H1 (cell line): ENCODE results near the gene LRRC45. TPM values are rescaled to one million over a fixed set of nuclear protein-coding genes. Genes with fewer than 3 reads are reported as not detected.

ENCODE experiments used
- CTCF ChIA-PET: fragments of 300-600 bp; sonication (Branson Sonifier 250); formaldehyde crosslinking; loops from one replicate; lab custom pipeline; 2021; ENCODE audit not compliant: partially characterized antibody; lab: Charles Lee
- POLR2A ChIA-PET: fragments of 300-600 bp; sonication (Branson Sonifier 250); formaldehyde crosslinking; loops from one replicate; lab custom pipeline; 2021; ENCODE audit warnings: inconsistent platforms; ENCODE audit not compliant: partially characterized antibody; lab: Charles Lee
- DNase-seq, 2 experiments: peaks; one replicate each; pipeline versions ENCODE4 v3.0.0 to v3.0.0-alpha.2; 2010 to 2022; ENCODE audit warnings: low spot score in 2 of 2, low read depth in 1 of 2, mixed read lengths in 1 of 2
- FAIRE-seq: peaks from 2 replicates; lab custom pipeline; 2011; peaks lifted over from hg19 to GRCh38; lab: Jason Lieb, UNC
- H2AFZ ChIP-seq: 2 replicates; pipeline ENCODE4 v1.8.1; 2012; ENCODE audit warnings: low read length, inconsistent platforms
- H2AK5ac ChIP-seq: 2 replicates; pipeline ENCODE4 v1.6.1; 2013; ENCODE audit warnings: low read depth, low read length
- H2BK120ac ChIP-seq: replicated peaks from 2 replicates; pipeline ENCODE3; 2013; ENCODE audit warnings: low read depth, low read length, inconsistent platforms
- H2BK12ac ChIP-seq: 2 replicates; pipeline ENCODE4 v1.6.1; 2013; ENCODE audit warnings: low read depth, low read length
- H2BK15ac ChIP-seq: 2 replicates; pipeline ENCODE4 v1.6.1; 2013; ENCODE audit warnings: low read length
- H2BK20ac ChIP-seq: 2 replicates; pipeline ENCODE4 v1.6.1; 2013; ENCODE audit warnings: low read length
- H2BK5ac ChIP-seq: 2 replicates; pipeline ENCODE4 v1.6.1; 2013; ENCODE audit warnings: low read depth, low read length
- H3K14ac ChIP-seq: 2 replicates; pipeline ENCODE4 v1.6.1; 2013; ENCODE audit warnings: inconsistent platforms; ENCODE audit not compliant: insufficient read length
- H3K18ac ChIP-seq: 2 replicates; pipeline ENCODE4 v1.6.1; 2013; ENCODE audit warnings: low read length; ENCODE audit errors: extremely low read depth
- H3K23ac ChIP-seq: 2 replicates; pipeline ENCODE4 v1.6.1; 2013; ENCODE audit warnings: inconsistent platforms; ENCODE audit not compliant: insufficient read length
- H3K23me2 ChIP-seq: 2 replicates; pipeline ENCODE4 v1.6.1; 2013; ENCODE audit warnings: low read depth, low read length
- H3K27ac ChIP-seq: 2 replicates; pipeline ENCODE4 v1.6.1; 2011; ENCODE audit warnings: low read depth, low read length, inconsistent platforms
- H3K27me3 ChIP-seq, 4 experiments: replicated peaks in 1 of 4; 1 replicate in 1 of 4; 2 replicates in 3 of 4; pipeline versions ENCODE4 v1.6.1 to v1.8.1; 2011 to 2013; ENCODE audit warnings: low read length in 3 of 4, mild to moderate bottlenecking in 3 of 4, inconsistent platforms in 2 of 4, mixed read lengths in 2 of 4, moderate library complexity in 1 of 4; ENCODE audit not compliant: control insufficient read depth in 3 of 4, insufficient read depth in 3 of 4; ENCODE audit errors: extremely low read depth in 1 of 4
- H3K36me3 ChIP-seq, 4 experiments: 2 replicates each; pipeline versions ENCODE4 v1.6.1 to v1.8.1; 2011 to 2013; ENCODE audit warnings: mild to moderate bottlenecking in 4 of 4, low read length in 3 of 4, moderate library complexity in 2 of 4, control low read depth in 1 of 4, inconsistent platforms in 1 of 4; ENCODE audit not compliant: insufficient read depth in 4 of 4, control insufficient read depth in 2 of 4
- H3K4ac ChIP-seq: replicated peaks from 2 replicates; pipeline ENCODE3; 2013; ENCODE audit warnings: low read length, low read depth, mixed read lengths, inconsistent platforms; ENCODE audit not compliant: insufficient read length
- H3K4me1 ChIP-seq, 4 experiments: replicated peaks in 1 of 4; 1 replicate in 1 of 4; 2 replicates in 3 of 4; pipeline versions ENCODE4 v1.6.1 to v1.8.1; 2011 to 2013; ENCODE audit warnings: low read length in 3 of 4, inconsistent platforms in 2 of 4, mixed read lengths in 1 of 4; ENCODE audit not compliant: insufficient read depth in 4 of 4, control insufficient read depth in 3 of 4
- H3K4me2 ChIP-seq, 2 experiments: 2 replicates each; pipeline versions ENCODE4 v1.6.1 to v1.8.1; 2011 to 2013; ENCODE audit warnings: low read depth in 2 of 2, low read length in 2 of 2, control low read depth in 1 of 2, inconsistent platforms in 1 of 2, mild to moderate bottlenecking in 1 of 2; ENCODE audit not compliant: insufficient read depth in 1 of 2
- H3K4me3 ChIP-seq, 4 experiments: fragments of 200-600, 300-600 bp in 1 of 4; sonication (generic), shearing (Covaris generic), sonication (Bioruptor Twin) in 1 of 4; 2 replicates each; pipeline versions ENCODE4 v1.5.1 to v1.8.1; 2011 to 2016; ENCODE audit warnings: low read length in 4 of 4, low read depth in 3 of 4, control low read depth in 2 of 4, inconsistent platforms in 2 of 4, mild to moderate bottlenecking in 2 of 4, mixed read lengths in 1 of 4, moderate library complexity in 1 of 4; ENCODE audit not compliant: insufficient read depth in 2 of 4; ENCODE audit errors: extremely low read depth in 1 of 4
- H3K56ac ChIP-seq: replicated peaks from 2 replicates; pipeline ENCODE3; 2013; ENCODE audit warnings: low read depth, mild to moderate bottlenecking, mixed read lengths, low read length, inconsistent platforms; ENCODE audit not compliant: insufficient read length
- H3K79me1 ChIP-seq: 2 replicates; pipeline ENCODE4 v1.6.1; 2013; ENCODE audit warnings: low read depth, low read length, control low read depth
- H3K79me2 ChIP-seq, 2 experiments: 2 replicates each; pipeline versions ENCODE4 v1.6.1 to v1.8.1; 2012 to 2013; ENCODE audit warnings: low read length in 2 of 2, mild to moderate bottlenecking in 2 of 2, inconsistent platforms in 1 of 2; ENCODE audit not compliant: insufficient read depth in 2 of 2, control insufficient read depth in 1 of 2
- H3K9ac ChIP-seq, 4 experiments: replicated peaks in 1 of 4; 1 replicate in 1 of 4; 2 replicates in 3 of 4; pipeline versions ENCODE4 v1.6.1 to v1.8.1; 2011 to 2013; ENCODE audit warnings: low read depth in 3 of 4, low read length in 3 of 4, control low read depth in 2 of 4, mild to moderate bottlenecking in 2 of 4, moderate library complexity in 2 of 4, inconsistent platforms in 1 of 4; ENCODE audit errors: extremely low read depth in 1 of 4
- H3K9me3 ChIP-seq, 2 experiments: 2 replicates each; pipeline versions ENCODE4 v1.6.1 to v1.8.1; 2012 to 2013; ENCODE audit warnings: mild to moderate bottlenecking in 2 of 2, moderate library complexity in 2 of 2, control low read depth in 1 of 2, inconsistent platforms in 1 of 2, low read depth in 1 of 2, low read length in 1 of 2, mixed read lengths in 1 of 2; ENCODE audit not compliant: insufficient read depth in 2 of 2
- H4K20me1 ChIP-seq, 2 experiments: replicated peaks in 1 of 2; 2 replicates each; pipeline versions ENCODE3 to v1.8.1; 2011 to 2013; ENCODE audit warnings: inconsistent platforms in 2 of 2, low read length in 2 of 2, mild to moderate bottlenecking in 1 of 2; ENCODE audit not compliant: insufficient read depth in 2 of 2, control insufficient read depth in 1 of 2
- H4K5ac ChIP-seq: 2 replicates; pipeline ENCODE4 v1.6.1; 2013; ENCODE audit warnings: low read length, low read depth, mixed read lengths, inconsistent platforms; ENCODE audit not compliant: insufficient read length
- H4K8ac ChIP-seq: 2 replicates; pipeline ENCODE4 v1.8.0; 2013; ENCODE audit warnings: mild to moderate bottlenecking, moderate library complexity, low read length, inconsistent platforms; ENCODE audit not compliant: insufficient read depth; ENCODE audit errors: extremely low read depth
- H4K91ac ChIP-seq: replicated peaks from 2 replicates; pipeline ENCODE3; 2013; ENCODE audit warnings: low read length, mixed read lengths, inconsistent platforms; ENCODE audit not compliant: insufficient read length
- CHD2 ChIP-seq: IDR thresholded peaks from 2 replicates; pipeline ENCODE4 v1.6.1; 2012; ENCODE audit warnings: low read length, improper control_type of control experiment
- JUN ChIP-seq: IDR thresholded peaks from 2 replicates; pipeline ENCODE4 v1.6.1; 2011; ENCODE audit warnings: low read depth, mild to moderate bottlenecking, improper control_type of control experiment, low read length
- KDM1A ChIP-seq: fragments of 200-600, 300-600 bp; sonication (generic); IDR thresholded peaks from 2 replicates; pipeline ENCODE4 v1.7.1; 2016; ENCODE audit warnings: mild to moderate bottlenecking, low read length, borderline replicate concordance
- POLR2A ChIP-seq, 2 experiments: IDR thresholded peaks; 1 replicate in 1 of 2; 2 replicates in 1 of 2; pipeline ENCODE4 v1.6.1; 2011; ENCODE audit warnings: low read depth in 2 of 2, low read length in 2 of 2, mild to moderate bottlenecking in 2 of 2; ENCODE audit errors: control extremely low read depth in 1 of 2
- SIX5 ChIP-seq: IDR thresholded peaks from 2 replicates; pipeline ENCODE4 v1.6.1; 2011; ENCODE audit warnings: mild to moderate bottlenecking, low read depth, low read length
- WGBS, 2 experiments: shearing (Covaris generic) in 1 of 2; methylation state at CpG; one replicate each; pipeline versions ENCODE4 v1.1.6 to v1.1.7; 2013 to 2015; ENCODE audit warnings: low lambda C conversion rate in 2 of 2, mixed read lengths in 2 of 2, inconsistent platforms in 1 of 2, low coverage in 1 of 2, missing lambda C conversion rate in 1 of 2; ENCODE audit not compliant: insufficient replicate concordance in 2 of 2, insufficient coverage in 1 of 2, insufficient read length in 1 of 2; ENCODE audit errors: extremely low coverage in 1 of 2, missing lambda C conversion rate in 1 of 2; 5-methylcytosine and 5-hydroxymethylcytosine counted together
- polyA plus RNA-seq, 7 experiments: library from polyadenylated mRNA; depleted of rRNA in 3 of 7; stranded (reverse) in 5 of 7; unstranded in 2 of 7; fragments of >200 nt in 5 of 7; fragments of 200-250 nt in 2 of 7; gene quantifications; 1 replicate in 5 of 7; 2 replicates in 1 of 7; 4 replicates in 1 of 7; pipeline versions ENCODE4 v1.2.1 to v1.2.3, GENCODE V29; 2011 to 2013; ENCODE audit warnings: missing spikeins in 2 of 7, mixed read lengths in 2 of 7
- total RNA-seq: library from RNA; stranded (reverse); fragmentation: NEBNext Ultra II Directional; extraction: Animal tissue kit (Norgen Biotek cat#: 25700); gene quantifications from 2 replicates; pipeline ENCODE4 v1.2.1, GENCODE V29; 2021

Gene LRRC45
- total and polyA plus RNA-seq, 2 of the 8 experiments (the other 6 are each of a cell fraction or from before 2014, with no cell fraction given): 11.5 to 29.0 TPM

GRCh38 chr17:82079001-82079677 lies 56.0 kb downstream of the LRRC45 start:
- Histone ChIP-seq H4K8ac (no peak overlapping the region), H3K23ac (no peak overlapping the region), H4K91ac (no peak overlapping the region), H3K4me1 (no peaks in the 10 kb centered on the region), H3K4me2 (no peak overlapping the region), H2BK120ac (no peak overlapping the region), H3K9ac (no peak overlapping the region), H3K79me2 (no peaks in the 10 kb centered on the region), H3K9me3 (no peaks in the 10 kb centered on the region), H3K23me2 (no peaks in the 10 kb centered on the region), H3K14ac (no peak overlapping the region), H3K27me3 (no peaks in the 10 kb centered on the region), H2BK20ac (no peak overlapping the region), H3K79me1 (peaks cover 5% of the 10 kb centered on the region), H4K5ac (no peak overlapping the region), H2BK15ac (no peak overlapping the region), H2AK5ac (no peak overlapping the region), H3K4me3 (no peak overlapping the region), H3K4ac (no peak overlapping the region), H3K36me3 (peaks cover 40 to 64% (median 51%) of the 10 kb centered on the region in 4 experiments), H3K27ac (no peak overlapping the region), H2BK5ac (no peak overlapping the region), H4K20me1 (peaks cover 24 to 39% of the 10 kb centered on the region in 2 experiments), H3K56ac (no peak overlapping the region), H2BK12ac (no peak overlapping the region), H2AFZ (no peak overlapping the region), H3K18ac (no peak overlapping the region)
- 96% methylated on average over 26 of the region's 47 CpGs; no CpG with 5 or more reads in 1 of the 2 experiments for WGBS, 2 experiments
- peak in 1 of 2 experiments; percentile 42; a peak in 1 of 3 replicates for TF ChIP-seq POLR2A (IDR thresholded peaks at IDR 0.05; ENCODE audit: control extremely low read depth in 1 of 2, low read depth in 2 of 2, low read length in 2 of 2)
- TF ChIP-seq JUN: no peak
- no peak for TF ChIP-seq CHD2
- TF ChIP-seq SIX5: no peak
- no peak for TF ChIP-seq KDM1A
- no peak for DNase-seq
- FAIRE-seq: no peak
- ChIA-PET CTCF (interaction anchor here (0.7 to 1.3 kb wide), 4 partner anchors 11 to 49 kb away, joined by 3 read pairs; no protein-coding TSS in a partner anchor), POLR2A (interaction anchor here (0.9 to 12.5 kb wide), 8 partner anchors 10 to 27 kb away, joined by 3 to 105 read pairs (median 4); partner anchors contain the start of genes FASN and GPS1)
